ENCODE results near the gene YPEL1. TPM values are rescaled to one million over a fixed set of nuclear protein-coding genes. Genes with fewer than 3 reads are reported as not detected.
"Not testable (repeated sequence)": the region's sequence is repeated elsewhere in the genome, so short reads cannot be mapped to it uniquely, and the experiment has no call there.

Gene YPEL1
- total RNA-seq, 4 donors from 2014 or later, result 6.3 to 43.1 (median 16.5) TPM

GRCh38 chr22:21720191-21720859, 15.3 kb downstream of the YPEL1 start:
- not testable (repeated sequence) for H3K27me3 ChIP-seq; H3K4me1 ChIP-seq; H3K4me3 ChIP-seq; H3K9me3 ChIP-seq; H3K27ac ChIP-seq; DNase-seq (ENCODE audit: low spot score in 2 of 2); H3K36me3 ChIP-seq
- WGBS, 2 donors, result 93 to 95% methylated on average over 10 of the region's 10 CpGs

- DNase-seq (ENCODE audit: low spot score in 2 of 2), result no peak
- Histone ChIP-seq H3K4me1 (peaks cover 0 to 7% (median 0%) of the 10 kb centered on the region in 4 donors), H3K9me3 (no peaks in the 10 kb centered on the region), H3K27ac (no peak overlapping the region), H3K36me3 (no peaks in the 10 kb centered on the region), H3K27me3 (no peaks in the 10 kb centered on the region), H3K4me3 (no peak overlapping the region)
- TF ChIP-seq CTCF (IDR thresholded peaks at IDR 0.05) (no peak), EP300 (IDR thresholded peaks at IDR 0.05) (no peak)
- WGBS, 2 donors, result 46 to 52% methylated on average over 4 of the region's 4 CpGs
Observed at GRCh38 chr22:21719024-21719423, 16.6 kb downstream of the YPEL1 start.

- Histone ChIP-seq H3K36me3 (no peaks in the 10 kb centered on the region), H3K4me1 (peaks cover 0 to 13% (median 0%) of the 10 kb centered on the region in 4 donors), H3K27ac (no peak overlapping the region), H3K9me3 (no peaks in the 10 kb centered on the region), H3K27me3 (no peaks in the 10 kb centered on the region), H3K4me3 (no peak overlapping the region)
- no peak for TF ChIP-seq CTCF (IDR thresholded peaks at IDR 0.05)
- no peak for TF ChIP-seq POLR2A (IDR thresholded peaks at IDR 0.05)
- no peak for TF ChIP-seq EP300 (IDR thresholded peaks at IDR 0.05)
- DNase-seq (ENCODE audit: low spot score in 2 of 2), result no peak
- WGBS, 2 donors, result 72 to 77% methylated on average over 4 of the region's 4 CpGs
Observed at GRCh38 chr22:21718499-21718898, 17.1 kb downstream of the YPEL1 start.

- not testable (repeated sequence) for H3K36me3 ChIP-seq; H3K9me3 ChIP-seq; H3K27ac ChIP-seq; H3K4me3 ChIP-seq; DNase-seq (ENCODE audit: low spot score in 2 of 2); H3K27me3 ChIP-seq
- H3K4me1 ChIP-seq, result peaks cover 0 to 22% (median 1%) of the 10 kb centered on the region in 4 donors
- WGBS, 2 donors, result 88 to 89% methylated on average over 15 of the region's 15 CpGs
Observed at GRCh38 chr22:21716395-21717122, 19.0 kb downstream of the YPEL1 start.

DNA sequence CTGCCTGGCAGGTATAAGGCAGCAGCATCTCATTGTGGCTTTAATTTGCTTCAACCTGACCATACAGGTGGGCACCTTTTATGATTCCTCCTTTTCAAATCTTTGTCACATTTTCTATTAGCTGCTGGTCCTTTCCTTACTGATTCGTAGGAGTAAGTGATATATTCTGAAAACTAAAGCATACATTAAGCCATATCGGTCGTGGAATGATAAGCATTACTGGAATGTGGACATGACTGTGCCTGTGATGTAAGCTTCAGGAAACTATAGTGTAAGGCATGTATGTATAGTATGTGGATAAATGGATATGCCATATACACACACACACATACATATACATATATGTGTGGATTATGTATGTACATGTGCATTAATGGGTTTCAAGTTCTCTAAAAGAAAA, 20.8 kb downstream of the YPEL1 start:
- H3K4me1 ChIP-seq, result peaks cover 0 to 22% (median 1%) of the 10 kb centered on the region in 4 donors
- no peak for DNase-seq (ENCODE audit: low spot score in 2 of 2)
- H3K27ac ChIP-seq, result no peak overlapping the region
- TF ChIP-seq CTCF (IDR thresholded peaks at IDR 0.05) (no peak), POLR2A (IDR thresholded peaks at IDR 0.05) (no peak), EP300 (IDR thresholded peaks at IDR 0.05) (no peak)
- H3K27me3 ChIP-seq, result no peaks in the 10 kb centered on the region
- H3K4me3 ChIP-seq, result no peak overlapping the region
- WGBS, 2 donors, result 67 to 70% methylated on average over 3 of the region's 3 CpGs
- no peaks in the 10 kb centered on the region for H3K9me3 ChIP-seq
- H3K36me3 ChIP-seq, result peaks cover 0 to 7% (median 0%) of the 10 kb centered on the region in 3 donors

- Histone ChIP-seq H3K27me3 (no peaks in the 10 kb centered on the region), H3K9me3 (no peaks in the 10 kb centered on the region), H3K36me3 (peaks cover 0 to 11% (median 0%) of the 10 kb centered on the region in 3 donors), H3K4me1 (peaks cover 0 to 22% (median 1%) of the 10 kb centered on the region in 4 donors), H3K4me3 (no peak overlapping the region), H3K27ac (peak overlapping the region in 2 of 4 donors; percentile 73 to 80)
- TF ChIP-seq CTCF (IDR thresholded peaks at IDR 0.05) (no peak), POLR2A (IDR thresholded peaks at IDR 0.05) (no peak), EP300 (IDR thresholded peaks at IDR 0.05) (no peak)
- DNase-seq (ENCODE audit: low spot score in 2 of 2), result no peak
- WGBS, 2 donors, result 77 to 80% methylated on average over 19 to 25 of the region's 32 CpGs
Observed at GRCh38 chr22:21714059-21714770, 21.4 kb downstream of the YPEL1 start.
